Neutrophil (primary cell): ENCODE data around the gene CDKAL1.

ENCODE experiments used
- H3K27ac ChIP-seq: fragments of 200-600 bp; sonication (generic); 2 replicates; pipeline ENCODE4 v1.5.1; 2016; ENCODE audit warnings: mild to moderate bottlenecking, moderate library complexity
- H3K27me3 ChIP-seq: fragments of 200-600 bp; sonication (generic); 2 replicates; pipeline ENCODE4 v1.6.0; 2016; ENCODE audit warnings: mild to moderate bottlenecking
- H3K36me3 ChIP-seq: fragments of 200-600 bp; sonication (generic); 2 replicates; pipeline ENCODE4 v1.5.1; 2017
- H3K4me1 ChIP-seq, 2 experiments: fragments of 200-600 bp in 1 of 2; sonication (generic) in 1 of 2; 1 replicate in 1 of 2; 2 replicates in 1 of 2; pipeline versions ENCODE4 v1.5.1 to v1.6.1; 2013 to 2016; ENCODE audit warnings: low read depth in 1 of 2, low read length in 1 of 2, mild to moderate bottlenecking in 1 of 2, moderate library complexity in 1 of 2; ENCODE audit not compliant: control insufficient read depth in 1 of 2, insufficient read depth in 1 of 2
- H3K4me3 ChIP-seq, 2 experiments: fragments of 200-600 bp in 1 of 2; sonication (generic) in 1 of 2; 1 replicate in 1 of 2; 2 replicates in 1 of 2; pipeline ENCODE4 v1.5.1; 2013 to 2016; ENCODE audit warnings: low read depth in 1 of 2, low read length in 1 of 2, mild to moderate bottlenecking in 1 of 2, moderate library complexity in 1 of 2
- H3K9me3 ChIP-seq: fragments of 200-600 bp; sonication (generic); 2 replicates; pipeline ENCODE4 v1.5.1; 2016
- TF ChIP-seq, protein P1 (sequence below): fragments of 200-600 bp; sonication (generic); IDR thresholded peaks from 2 replicates; pipeline ENCODE4 v1.5.1; 2016; ENCODE audit warnings: antibody characterized with exemption

The CDKAL1 gene

DNA sequence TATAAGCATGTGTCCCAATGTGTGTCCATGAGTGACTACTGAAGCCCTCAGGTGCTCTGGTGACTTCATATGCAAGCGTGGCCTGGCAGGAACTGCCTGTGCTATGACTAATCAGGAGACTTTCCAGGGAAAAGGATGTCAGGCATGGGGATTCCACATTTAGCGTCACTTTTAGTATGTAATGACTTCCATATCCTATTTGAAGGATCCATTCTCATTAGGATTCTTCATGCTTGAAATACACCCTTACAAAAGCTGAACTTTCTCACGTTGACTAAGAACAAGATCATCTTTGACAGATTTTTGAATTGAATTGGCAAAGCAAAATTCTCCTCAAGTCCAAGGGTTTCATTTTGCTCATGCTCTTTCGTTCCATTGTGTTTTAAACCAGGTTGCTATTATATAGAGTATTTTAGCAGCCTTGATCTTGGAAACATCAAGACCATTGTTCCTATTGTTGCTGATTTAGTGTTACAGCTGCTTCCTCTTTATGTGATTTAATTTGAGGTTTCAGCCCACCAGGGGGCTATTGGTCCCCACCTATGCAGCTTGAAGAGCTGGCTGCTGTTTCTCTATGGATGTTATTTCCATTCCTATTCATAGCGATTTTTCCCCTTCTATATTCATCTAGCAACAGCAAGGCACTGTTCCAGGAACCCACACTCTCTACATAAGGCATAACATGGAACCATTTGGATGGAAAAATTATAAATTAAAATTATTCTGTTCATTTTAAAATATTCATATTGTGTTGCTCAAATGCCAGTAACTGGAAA is 418.6 kb downstream of the CDKAL1 start:
- Histone ChIP-seq H3K4me1 (no peaks in the 10 kb centered on the region), H3K36me3 (no peaks in the 10 kb centered on the region), H3K9me3 (no peaks in the 10 kb centered on the region), H3K4me3 (no peak overlapping the region), H3K27ac (no peak overlapping the region), H3K27me3 (no peaks in the 10 kb centered on the region)
- TF ChIP-seq, protein P1, sequence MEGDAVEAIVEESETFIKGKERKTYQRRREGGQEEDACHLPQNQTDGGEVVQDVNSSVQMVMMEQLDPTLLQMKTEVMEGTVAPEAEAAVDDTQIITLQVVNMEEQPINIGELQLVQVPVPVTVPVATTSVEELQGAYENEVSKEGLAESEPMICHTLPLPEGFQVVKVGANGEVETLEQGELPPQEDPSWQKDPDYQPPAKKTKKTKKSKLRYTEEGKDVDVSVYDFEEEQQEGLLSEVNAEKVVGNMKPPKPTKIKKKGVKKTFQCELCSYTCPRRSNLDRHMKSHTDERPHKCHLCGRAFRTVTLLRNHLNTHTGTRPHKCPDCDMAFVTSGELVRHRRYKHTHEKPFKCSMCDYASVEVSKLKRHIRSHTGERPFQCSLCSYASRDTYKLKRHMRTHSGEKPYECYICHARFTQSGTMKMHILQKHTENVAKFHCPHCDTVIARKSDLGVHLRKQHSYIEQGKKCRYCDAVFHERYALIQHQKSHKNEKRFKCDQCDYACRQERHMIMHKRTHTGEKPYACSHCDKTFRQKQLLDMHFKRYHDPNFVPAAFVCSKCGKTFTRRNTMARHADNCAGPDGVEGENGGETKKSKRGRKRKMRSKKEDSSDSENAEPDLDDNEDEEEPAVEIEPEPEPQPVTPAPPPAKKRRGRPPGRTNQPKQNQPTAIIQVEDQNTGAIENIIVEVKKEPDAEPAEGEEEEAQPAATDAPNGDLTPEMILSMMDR = no peak

DNA sequence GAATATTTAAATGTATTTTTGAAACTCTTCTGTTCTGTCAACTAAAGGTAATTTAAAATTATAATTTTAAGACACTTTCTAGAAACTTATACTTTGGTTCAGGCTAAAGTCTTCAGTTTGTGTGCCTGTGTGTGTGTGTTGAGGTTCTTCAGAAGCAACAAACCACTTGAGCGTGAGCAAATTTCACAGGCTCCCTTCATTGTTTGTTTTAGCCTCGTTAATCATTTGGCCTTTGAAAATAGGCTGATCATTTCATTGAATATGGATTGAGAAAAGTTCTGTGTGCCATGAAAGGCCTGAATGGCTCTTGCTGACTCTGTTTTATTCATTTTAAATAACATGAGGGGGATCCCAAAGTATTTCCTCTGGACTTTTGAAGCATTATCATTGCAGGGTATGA is 420.1 kb downstream of the CDKAL1 start:
- Histone ChIP-seq H3K36me3 (no peaks in the 10 kb centered on the region), H3K27ac (no peak overlapping the region), H3K9me3 (no peaks in the 10 kb centered on the region), H3K4me3 (no peak overlapping the region), H3K27me3 (no peaks in the 10 kb centered on the region), H3K4me1 (no peaks in the 10 kb centered on the region)
- TF ChIP-seq, protein P1 = no peak

- H3K4me1 ChIP-seq = no peaks in the 10 kb centered on the region
- H3K27me3 ChIP-seq = no peaks in the 10 kb centered on the region
- no peaks in the 10 kb centered on the region for H3K36me3 ChIP-seq
- H3K9me3 ChIP-seq = no peaks in the 10 kb centered on the region
- TF ChIP-seq, protein P1 = no peak
- no peak overlapping the region for H3K27ac ChIP-seq
- H3K4me3 ChIP-seq = no peak overlapping the region
These were observed 420.9 kb downstream of the CDKAL1 start for GRCh38 chr6:20955131-20955530.

GRCh38 chr6:20955751-20956150 is 421.5 kb downstream of the CDKAL1 start:
- Histone ChIP-seq H3K4me3 (no peak overlapping the region), H3K27me3 (no peaks in the 10 kb centered on the region), H3K4me1 (no peaks in the 10 kb centered on the region), H3K36me3 (no peaks in the 10 kb centered on the region), H3K9me3 (no peaks in the 10 kb centered on the region), H3K27ac (no peak overlapping the region)
- TF ChIP-seq, protein P1 = no peak

DNA sequence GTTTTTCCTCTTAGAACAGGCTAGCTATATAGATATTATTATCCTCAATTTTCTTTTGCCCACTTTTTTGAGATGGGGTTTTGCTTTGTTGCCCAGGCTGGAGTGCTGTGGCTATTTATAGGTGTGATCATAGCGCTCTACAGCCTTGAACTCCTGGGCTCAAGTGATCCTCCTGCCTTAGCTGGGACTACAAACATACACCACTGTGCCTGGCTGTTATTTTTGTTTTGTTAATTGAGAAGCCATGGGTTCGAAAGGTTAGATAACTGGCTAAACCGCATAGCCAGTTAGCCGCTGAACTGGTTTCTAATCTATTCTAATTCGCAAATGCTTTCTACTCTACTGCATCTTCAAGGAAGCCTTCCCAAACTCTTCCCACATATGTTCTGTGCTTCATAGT is 425.8 kb downstream of the CDKAL1 start:
- Histone ChIP-seq H3K4me3 (no peak overlapping the region), H3K4me1 (no peaks in the 10 kb centered on the region), H3K9me3 (no peaks in the 10 kb centered on the region), H3K27me3 (no peaks in the 10 kb centered on the region), H3K36me3 (no peaks in the 10 kb centered on the region), H3K27ac (no peak overlapping the region)
- TF ChIP-seq, protein P1 = no peak
